GM12892 (cell line): Measurements from ENCODE around the gene SNX7.

Source experiments
- DNase-seq: peaks from one replicate; pipeline ENCODE4 v3.0.0; 2011; ENCODE audit not compliant: insufficient read length
- FAIRE-seq: peaks from 2 replicates; lab custom pipeline; 2011; peaks lifted over from hg19 to GRCh38; lab: Jason Lieb, UNC
- POLR2A ChIP-seq: IDR thresholded peaks from 2 replicates; pipeline ENCODE4 v1.6.1; 2011; ENCODE audit warnings: low read depth, low read length, control low read depth
- POLR2AphosphoS5 ChIP-seq: IDR thresholded peaks from 2 replicates; pipeline ENCODE4 v1.6.1; 2011; ENCODE audit warnings: low read depth, low read length, control low read depth
- TAF1 ChIP-seq: IDR thresholded peaks from 2 replicates; pipeline ENCODE4 v1.6.1; 2011; ENCODE audit warnings: low read depth, mild to moderate bottlenecking, control low read depth, low read length, borderline replicate concordance

The SNX7 gene

GRCh38 chr1:98741164-98741563, 79.6 kb downstream of the SNX7 start:
- FAIRE-seq (no peak), DNase-seq (no peak)
- TF ChIP-seq POLR2A (no peak), POLR2AphosphoS5 (no peak), TAF1 (no peak)

GRCh38 chr1:98749152-98749756, 87.7 kb downstream of the SNX7 start:
- no peak for TF ChIP-seq POLR2AphosphoS5
- TF ChIP-seq TAF1 = no peak
- TF ChIP-seq POLR2A = no peak

GRCh38 chr1:98754176-98754575, 92.7 kb downstream of the SNX7 start:
- no peak for TF ChIP-seq POLR2AphosphoS5
- no peak for TF ChIP-seq POLR2A
- no peak for TF ChIP-seq TAF1
- no peak for DNase-seq
- FAIRE-seq = no peak

More at GRCh38 chr1:98749152-98749756, 87.7 kb downstream of the SNX7 start:
- DNase-seq (no peak), FAIRE-seq (no peak)

GRCh38 chr1:98761219-98761865, 99.8 kb downstream of the SNX7 start:
- no peak for TF ChIP-seq POLR2A
- no peak for TF ChIP-seq TAF1
- TF ChIP-seq POLR2AphosphoS5 = no peak
- DNase-seq (no peak), FAIRE-seq (no peak)

GRCh38 chr1:98763488-98764150, 102.1 kb downstream of the SNX7 start:
- FAIRE-seq = no peak
- TF ChIP-seq POLR2A (no peak), POLR2AphosphoS5 (no peak), TAF1 (no peak)
- no peak for DNase-seq

- DNase-seq (no peak), FAIRE-seq (no peak)
- TF ChIP-seq POLR2AphosphoS5 = no peak
Observed at GRCh38 chr1:98764485-98764884, 103.0 kb downstream of the SNX7 start.

GRCh38 chr1:98766255-98766654, 104.7 kb downstream of the SNX7 start:
- TF ChIP-seq TAF1 = no peak
- TF ChIP-seq POLR2AphosphoS5 = no peak
- TF ChIP-seq POLR2A = no peak
- no peak for FAIRE-seq
- DNase-seq = no peak

GRCh38 chr1:98769162-98769561, 107.6 kb downstream of the SNX7 start:
- no peak for FAIRE-seq

GRCh38 chr1:98781906-98782305, 120.4 kb downstream of the SNX7 start:
- no peak for TF ChIP-seq POLR2A
- no peak for TF ChIP-seq POLR2AphosphoS5
- TF ChIP-seq TAF1 = no peak
- no peak for DNase-seq
- FAIRE-seq = no peak

More at GRCh38 chr1:98769162-98769561, 107.6 kb downstream of the SNX7 start:
- no peak for TF ChIP-seq TAF1
- no peak for TF ChIP-seq POLR2A
- TF ChIP-seq POLR2AphosphoS5 = no peak
- no peak for DNase-seq

GRCh38 chr1:98783821-98784220, 122.3 kb downstream of the SNX7 start:
- no peak for FAIRE-seq
- TF ChIP-seq POLR2A = no peak
- TF ChIP-seq TAF1 = no peak
- TF ChIP-seq POLR2AphosphoS5 = no peak
- DNase-seq = no peak

GRCh38 chr1:98791498-98791897, 130.0 kb downstream of the SNX7 start:
- FAIRE-seq (no peak), DNase-seq (no peak)
- TF ChIP-seq POLR2A = no peak
- TF ChIP-seq POLR2AphosphoS5 = no peak
- TF ChIP-seq TAF1 = no peak

GRCh38 chr1:98792123-98792522, 130.6 kb downstream of the SNX7 start:
- no peak for FAIRE-seq
- TF ChIP-seq TAF1 (no peak), POLR2A (no peak), POLR2AphosphoS5 (no peak)
- DNase-seq = no peak

- FAIRE-seq (no peak), DNase-seq (no peak)
- no peak for TF ChIP-seq POLR2AphosphoS5
- no peak for TF ChIP-seq POLR2A
- TF ChIP-seq TAF1 = no peak
Observed at GRCh38 chr1:98793136-98793535, 131.6 kb downstream of the SNX7 start.
